Stimulated activated CD8-positive, alpha-beta memory T cell treated with anti-CD3 and anti-CD28 coated beads, Interleukin-15, amount 100 ng/mL, for 1 hour (primary cell): ENCODE results near the gene ITGAV.
A peak's percentile ranks its signal among the peaks of the same experiment; 100 is the strongest.
"Not testable (repeated sequence)": the region's sequence is repeated elsewhere in the genome, so short reads cannot be mapped to it uniquely, and the experiment has no call there.

ENCODE experiments used
- DNase-seq: peaks from one replicate; pipeline ENCODE4 v3.0.0-alpha.2; 2020; ENCODE audit warnings: low read depth

Gene ITGAV

DNA sequence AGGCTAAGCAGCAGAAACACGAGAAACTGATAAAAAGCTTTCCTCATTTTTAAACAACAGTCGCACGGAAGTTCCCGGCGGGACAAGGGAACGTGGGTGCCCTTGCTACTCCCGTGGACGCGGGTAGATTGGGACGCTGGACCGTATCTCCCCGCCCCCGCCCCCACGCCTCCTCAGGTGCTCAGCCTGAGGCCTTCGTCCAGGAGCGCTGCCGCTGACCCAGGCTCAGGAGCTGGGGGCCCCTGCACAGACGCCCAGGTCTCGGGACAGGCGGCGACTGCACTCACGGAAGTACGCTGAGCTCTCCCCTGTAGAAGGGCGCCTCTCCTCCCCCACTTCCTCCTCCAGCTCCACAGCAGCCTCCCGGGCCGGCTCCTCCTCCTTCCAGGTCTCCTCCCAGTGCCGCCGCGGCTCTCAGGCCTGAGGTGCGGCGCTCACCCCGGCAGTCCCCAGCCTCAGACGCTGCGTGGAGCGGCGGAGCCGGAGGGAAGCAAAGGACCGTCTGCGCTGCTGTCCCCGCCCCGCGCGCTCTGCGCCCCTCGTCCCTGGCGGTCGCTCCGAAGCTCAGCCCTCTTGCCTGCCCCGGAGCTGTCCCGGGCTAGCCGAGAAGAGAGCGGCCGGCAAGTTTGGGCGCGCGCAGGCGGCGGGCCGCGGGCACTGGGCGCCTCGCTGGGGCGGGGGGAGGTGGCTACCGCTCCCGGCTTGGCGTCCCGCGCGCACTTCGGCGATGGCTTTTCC lies at the start of gene ITGAV:
TSS of gene ITGAV (plus strand) at position 445 of the 738 bp plus-strand sequence. CDS start at position 728, 283 bp downstream.
- DNase-seq: peak; percentile 53

DNA sequence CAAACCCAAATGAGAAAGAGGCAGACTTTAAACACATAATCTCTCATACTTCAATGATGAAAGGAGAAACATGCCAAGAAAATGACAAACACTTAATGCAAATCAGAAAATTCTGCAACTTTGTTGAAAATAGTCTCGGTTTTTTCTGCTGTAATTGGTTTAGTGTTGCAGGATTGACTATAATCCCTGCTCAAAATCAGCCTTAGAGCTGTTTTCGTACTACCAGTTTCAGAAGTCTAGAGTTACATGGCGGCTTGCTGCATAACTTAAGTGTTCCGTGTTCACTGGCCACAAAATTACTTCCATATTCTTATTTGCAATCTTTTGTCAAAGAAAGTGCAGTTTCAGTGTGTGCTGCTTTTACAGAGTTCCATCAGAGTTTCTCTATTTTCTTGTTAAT lies 48.9 kb upstream of the ITGAV start:
- DNase-seq: no peak

DNA sequence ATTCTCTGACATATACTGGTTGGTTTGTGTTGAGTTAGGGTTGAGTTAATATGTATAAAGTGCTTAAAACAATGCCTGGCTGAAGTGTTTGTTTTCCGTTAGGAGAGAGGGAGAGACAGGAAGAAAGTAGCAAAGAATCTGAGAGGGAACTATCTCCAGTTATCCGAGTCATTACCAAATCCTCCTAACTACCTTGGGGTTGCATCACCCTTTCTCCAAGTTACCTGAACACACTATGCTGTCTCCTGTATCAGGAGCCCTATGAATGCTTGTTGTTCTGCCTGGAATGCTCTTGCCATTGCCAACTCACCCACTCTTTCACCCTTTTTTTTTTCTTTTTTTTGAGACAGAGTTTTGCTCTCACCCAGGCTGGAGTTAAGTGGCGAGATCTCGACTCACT lies 47.9 kb upstream of the ITGAV start:
- DNase-seq: no peak

DNA sequence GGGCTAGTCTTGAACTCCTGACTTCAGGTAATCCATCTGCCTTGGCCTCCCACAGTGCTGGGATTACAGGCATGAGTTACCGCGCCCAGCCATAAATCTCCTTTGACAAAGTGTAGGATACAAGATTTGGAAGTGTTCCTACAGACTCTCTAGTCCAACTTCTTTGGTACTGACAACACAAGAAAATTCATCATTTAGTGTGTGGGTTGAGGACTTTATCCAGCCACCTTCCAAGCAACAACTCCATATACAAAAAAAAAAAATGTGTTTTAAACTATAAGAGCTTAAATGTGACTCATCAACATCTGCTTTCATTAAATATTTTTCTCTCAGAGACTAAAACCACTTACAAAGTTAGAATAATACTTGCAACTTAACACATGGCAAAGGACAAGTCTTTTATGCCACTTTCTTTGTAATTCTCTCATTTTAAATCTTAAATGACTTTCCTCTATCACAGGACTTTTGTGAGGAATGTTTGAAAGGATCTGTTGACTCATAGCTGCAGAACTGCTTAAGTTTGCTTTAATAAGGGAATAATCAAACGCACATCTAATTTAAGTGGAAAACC lies 46.2 kb upstream of the ITGAV start:
- no peak for DNase-seq

DNA sequence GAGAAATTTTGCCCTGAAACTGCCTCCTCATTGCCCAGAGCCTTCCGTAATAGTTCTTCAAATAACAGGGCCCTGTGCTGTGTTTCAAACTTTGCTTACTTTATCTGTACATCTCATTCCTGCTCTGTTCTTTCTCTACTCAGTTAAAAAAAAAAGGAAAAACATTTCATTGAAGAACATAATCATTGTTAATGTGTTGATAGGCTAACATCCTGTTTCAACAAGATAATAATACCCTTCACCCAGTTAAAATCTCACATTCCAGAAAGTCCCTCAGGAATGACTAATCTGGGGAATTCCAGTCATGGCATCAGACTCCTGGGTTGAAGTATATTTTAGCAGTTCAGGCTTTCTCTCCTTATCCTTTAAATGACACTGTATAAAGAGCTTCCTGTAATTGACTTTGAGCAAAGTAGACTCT lies 45.6 kb upstream of the ITGAV start:
- no peak for DNase-seq

DNA sequence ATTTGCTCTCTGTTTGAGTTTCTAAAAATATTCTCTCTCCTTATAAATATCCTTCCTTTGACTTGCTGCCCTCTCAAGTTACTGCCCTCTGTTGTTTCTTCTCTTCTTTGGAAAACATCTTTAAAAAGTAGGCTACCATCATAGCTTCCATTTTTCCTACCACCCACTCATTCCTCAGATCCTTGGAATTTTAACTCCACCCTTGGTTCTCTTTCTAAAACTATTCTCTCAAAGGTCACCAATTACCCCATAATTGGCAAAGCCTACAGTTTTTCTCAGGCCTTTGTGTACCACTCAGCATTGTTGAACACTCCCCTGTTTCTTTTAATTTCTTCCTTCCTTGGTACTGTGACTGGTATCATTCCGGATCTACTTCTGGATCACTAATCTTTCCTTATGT lies 43.0 kb upstream of the ITGAV start:
- no peak for DNase-seq

DNA sequence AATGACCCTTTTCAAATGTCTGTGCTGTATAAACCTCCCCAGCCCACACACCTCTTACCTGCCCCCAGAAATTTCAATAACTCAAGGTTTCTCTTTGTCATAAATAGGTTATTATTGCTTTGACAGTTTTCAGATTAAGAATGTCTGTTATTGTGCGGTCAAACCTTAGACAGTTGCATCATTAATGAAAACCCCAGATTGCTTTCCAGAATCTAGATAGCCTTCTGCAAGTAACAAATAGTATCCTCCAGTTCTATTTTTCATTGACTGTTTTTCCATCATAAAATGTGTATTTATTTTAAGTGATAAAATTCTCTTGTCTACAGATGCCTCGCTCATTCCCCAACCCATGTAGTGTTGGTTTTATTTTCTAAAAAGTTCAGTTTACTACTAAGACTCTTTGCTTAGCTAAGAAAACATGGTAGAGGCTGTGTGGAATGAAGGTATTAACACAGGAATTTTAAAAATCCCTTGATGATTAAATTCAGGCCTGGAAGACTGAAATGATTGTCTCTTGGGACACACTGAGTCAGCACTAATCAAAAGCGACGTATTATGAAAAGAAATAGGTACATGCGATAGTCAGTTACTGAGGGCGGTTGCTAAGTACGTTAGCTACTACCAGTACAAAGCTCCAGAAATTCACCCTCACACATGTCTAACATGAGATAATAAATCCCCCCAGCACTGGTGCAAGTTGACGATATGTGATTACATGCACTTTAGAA lies 38.4 kb upstream of the ITGAV start:
- DNase-seq: no peak

DNA sequence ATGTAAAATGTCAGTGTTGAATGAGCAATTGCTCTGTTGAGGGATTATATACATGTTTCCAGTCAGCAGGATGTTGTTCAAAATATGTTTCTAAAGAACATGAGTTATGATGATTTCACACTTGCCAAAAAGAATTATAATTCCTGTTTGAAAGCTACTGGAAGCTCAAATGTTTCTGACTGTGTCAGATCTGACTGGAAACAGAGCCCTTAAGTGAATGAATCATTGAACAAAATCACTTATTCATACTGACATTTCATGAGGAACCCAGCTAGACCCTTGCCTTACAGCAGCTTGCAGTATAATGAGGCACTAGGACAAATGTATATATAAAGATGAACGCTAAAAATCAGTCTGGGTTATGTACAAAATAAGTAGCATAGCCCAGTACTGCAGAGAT lies 35.4 kb upstream of the ITGAV start:
- DNase-seq: no peak

DNA sequence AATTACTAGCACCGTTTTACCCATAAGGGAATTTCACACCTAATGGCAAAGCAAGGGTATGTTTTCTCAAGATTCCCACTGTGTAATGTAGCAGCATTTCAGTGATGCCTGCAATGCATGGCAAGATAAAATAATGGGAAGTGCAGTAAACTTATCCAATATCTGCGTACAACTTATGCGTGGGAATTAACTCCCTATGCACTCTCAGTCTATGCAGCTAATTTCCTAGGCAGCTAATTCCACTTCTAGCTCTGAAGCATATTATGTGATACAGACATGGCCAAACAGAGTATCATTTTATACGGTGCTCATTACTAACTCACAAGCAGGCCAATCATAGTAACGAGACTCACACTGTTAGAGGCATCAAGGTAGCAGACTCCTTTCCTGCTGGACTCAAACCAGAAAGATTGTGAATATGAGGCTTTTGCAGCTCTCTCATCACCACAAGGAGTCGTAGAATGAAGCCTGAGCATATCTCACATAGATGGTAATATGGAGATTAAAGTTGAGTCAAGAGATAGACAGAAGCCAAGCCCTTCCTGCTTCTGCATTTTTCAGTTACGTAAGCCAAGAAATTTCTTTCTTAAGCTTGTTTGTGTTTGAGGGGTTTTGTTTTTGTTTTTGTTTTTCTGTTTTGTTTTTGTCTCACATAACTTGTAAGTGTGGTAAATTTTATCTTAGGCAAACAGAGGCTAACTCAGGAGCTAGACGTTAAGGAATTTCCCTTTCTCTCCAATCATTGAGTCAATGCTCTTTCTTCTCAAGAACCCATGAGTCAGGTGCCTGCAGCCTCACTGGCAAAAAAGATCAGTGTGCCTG lies 34.8 kb upstream of the ITGAV start:
- no peak for DNase-seq

DNA sequence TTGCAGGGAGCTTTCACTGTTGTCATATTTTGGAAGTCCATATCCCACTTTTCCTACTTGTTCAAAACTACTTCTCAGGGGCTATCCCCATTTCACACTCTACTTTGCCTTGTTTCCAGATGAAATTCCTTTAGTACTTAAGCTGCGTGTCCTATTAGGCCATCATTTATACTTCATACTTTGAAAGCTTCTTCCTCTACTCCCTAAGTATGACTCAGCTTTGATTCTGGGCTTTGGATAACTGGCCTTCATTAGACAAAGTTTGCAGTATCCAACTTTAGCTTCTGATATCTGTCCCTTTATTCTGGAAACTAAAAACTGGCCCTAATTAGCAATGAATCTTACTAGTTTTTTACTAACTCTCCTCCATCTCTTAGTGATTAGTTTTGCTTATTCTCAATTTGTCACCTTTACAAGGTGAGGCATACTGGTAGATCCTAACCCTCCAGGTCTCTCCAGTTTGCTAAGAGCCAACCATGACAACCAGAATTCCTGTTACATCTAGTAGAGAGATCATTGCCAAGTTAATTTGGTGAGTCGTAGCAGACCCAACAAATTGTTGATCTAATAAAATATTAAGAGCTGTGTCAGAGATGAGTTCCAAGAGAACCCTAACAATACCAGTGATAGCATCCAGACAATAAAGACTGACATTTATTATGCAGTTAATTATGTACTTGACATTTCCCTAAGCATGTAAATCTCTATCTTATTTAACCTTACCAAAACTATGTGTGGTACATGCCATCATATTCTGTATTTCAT lies 31.2 kb upstream of the ITGAV start:
- DNase-seq: no peak

DNA sequence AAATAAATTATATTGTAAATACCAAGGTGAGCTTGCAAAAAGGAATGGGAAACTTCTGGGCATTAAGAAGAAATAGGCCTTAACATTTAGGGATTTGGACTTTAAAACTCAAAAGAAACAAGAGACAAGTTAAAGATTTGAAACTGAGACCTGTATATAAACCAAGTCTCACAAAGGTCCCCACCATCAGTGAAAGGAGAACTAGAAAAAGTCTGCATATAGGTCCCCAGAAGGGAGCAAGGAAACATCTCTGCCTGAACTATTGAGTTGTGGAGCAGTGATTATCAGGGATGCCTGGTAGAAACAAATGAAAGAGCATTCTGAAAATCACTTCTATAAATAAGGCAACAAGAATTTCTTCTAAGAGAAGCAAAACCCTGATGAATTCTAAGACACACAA lies 30.5 kb upstream of the ITGAV start:
- DNase-seq: no peak

DNA sequence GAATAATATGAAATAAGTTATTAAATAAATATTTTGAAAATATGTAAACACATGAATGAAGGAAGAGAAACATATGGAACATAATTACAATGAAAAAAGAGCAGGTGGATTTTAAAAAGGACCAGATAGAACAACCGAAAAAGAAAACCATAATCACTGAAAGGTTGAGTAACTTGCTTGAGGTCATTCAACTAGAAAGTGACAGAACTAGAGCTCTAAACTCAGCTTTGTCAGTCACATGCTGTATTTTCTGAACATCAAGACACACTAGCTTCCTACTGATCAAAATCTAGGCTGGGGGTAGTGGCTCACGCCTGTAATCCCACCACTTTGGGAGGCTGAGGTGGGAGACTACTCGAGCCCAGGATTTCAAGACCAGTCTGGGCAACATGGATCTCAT lies 30.0 kb upstream of the ITGAV start:
- DNase-seq: no peak

DNA sequence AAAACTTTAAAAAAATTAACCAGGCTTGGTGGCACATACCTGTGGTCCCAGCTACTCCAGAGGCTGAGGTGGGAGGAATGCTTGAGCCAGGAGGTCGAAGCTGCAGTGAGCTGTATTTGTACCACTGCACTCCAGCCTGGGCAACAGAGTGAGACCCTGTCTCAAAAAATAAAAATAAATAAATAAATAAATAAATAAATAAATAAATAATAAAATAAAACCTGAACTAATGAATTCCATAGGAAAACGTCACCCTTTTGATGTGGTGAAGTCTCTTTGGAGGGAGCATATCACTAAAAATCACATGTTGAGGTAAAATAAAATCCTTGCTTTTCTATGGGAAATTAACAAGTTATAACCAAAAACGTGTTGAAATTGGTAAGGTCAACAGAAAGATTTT lies 29.6 kb upstream of the ITGAV start:
- no peak for DNase-seq

DNA sequence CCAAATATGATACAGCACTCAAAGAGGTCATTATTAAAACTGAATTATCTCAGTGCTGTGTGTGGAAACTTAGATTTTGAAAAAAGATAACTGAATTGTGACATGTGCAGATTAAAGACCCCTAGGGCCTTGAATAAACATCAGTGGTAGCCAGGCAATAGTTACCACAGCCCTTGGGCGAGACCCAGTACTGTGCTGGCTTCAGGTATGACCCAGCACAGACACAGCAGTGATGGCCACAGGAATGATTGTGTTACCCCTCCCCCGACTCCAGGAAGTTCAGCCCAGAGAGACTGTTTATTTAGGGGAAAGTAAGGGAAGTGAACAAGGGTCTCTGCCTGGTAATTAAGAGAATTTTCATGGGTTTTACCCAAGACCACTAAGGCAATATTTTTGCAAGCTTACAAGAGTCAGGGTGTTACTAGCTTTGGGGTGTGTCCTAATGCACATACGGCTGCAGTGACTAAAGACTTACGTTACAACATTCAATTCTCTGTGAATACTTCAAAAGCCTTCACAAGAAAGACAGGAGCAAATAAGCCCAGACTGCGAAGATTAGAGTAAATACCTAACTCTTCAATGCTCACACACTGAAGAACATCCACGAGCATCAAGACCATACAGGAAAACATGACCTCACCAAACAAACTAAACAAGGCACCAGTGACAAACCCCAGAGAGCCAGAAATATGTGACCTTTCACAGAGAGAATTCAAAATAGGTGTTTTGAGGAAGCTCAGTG lies 28.2 kb upstream of the ITGAV start:
- DNase-seq: no peak

DNA sequence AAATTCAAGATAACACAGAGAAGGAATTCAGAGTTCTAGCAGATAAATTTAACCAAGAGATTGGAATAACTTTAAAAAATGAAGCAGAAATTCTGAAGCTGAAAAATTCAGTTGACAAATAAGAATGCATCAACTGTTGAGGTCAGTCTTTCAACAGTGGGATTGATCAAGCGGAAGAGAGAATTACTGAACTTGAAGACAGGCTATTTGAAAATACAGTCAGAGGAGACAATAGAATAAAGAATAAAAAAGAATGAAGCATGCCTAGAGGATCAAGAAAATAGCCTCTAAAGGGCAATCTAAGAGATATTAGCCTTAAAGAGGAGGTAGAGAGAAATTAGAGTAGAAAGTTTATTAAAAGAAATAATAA lies 27.7 kb upstream of the ITGAV start:
- no peak for DNase-seq

DNA sequence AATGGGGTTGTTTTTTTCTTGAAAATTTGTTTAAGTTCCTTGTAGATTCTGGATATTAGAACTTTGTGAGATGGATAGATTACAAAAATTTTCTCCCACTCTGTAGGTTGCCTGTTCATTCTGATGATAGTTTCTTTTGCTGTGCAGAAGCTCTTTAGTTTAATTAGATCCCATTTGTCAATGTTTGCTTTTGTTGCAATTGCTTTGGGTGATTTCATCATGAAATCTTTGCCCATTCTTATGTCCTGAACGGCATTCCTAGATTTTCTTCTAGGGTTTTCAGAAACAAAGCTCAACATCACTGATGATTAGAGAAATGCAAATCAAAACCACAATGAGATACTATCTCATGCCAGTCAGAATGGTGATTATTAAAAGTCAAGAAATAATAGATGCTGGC lies 21.3 kb upstream of the ITGAV start:
- not testable (repeated sequence) for DNase-seq

DNA sequence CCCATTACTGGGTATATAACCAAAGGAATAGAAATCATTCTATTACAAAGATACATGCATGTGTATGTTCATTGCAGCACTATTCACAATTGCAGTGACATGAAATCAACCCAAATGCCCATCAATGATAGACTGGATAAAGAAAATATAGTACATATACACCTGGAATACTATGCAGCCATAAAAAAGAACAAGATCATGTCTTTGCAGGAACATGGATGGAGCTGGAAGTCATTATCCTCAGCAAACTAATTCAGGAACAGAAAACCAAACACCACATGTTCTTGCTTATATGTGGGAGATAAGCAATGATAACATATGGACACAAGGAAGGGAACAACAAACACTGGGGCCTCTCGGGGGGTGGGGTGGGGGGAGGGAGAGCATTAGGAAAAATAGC lies 20.7 kb upstream of the ITGAV start:
- not testable (repeated sequence) for DNase-seq

DNA sequence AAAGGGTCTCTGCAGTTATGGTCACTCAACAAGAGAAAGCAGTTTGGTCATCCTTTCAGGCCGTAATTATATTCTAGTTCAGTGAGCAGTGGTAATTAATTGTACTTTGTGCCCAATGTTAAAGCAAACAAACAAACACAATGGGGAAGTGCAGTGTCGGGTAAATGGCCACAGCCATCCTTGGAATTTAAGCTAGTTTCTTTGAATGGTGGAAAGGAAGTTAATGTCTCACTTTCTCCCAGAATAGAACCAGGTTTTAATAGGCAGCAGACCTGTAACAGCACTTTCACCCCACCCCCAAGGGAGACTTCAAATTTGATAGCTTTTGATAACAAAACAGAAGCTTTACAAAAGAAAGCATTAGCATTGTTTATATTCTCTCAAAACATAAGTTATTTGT lies 20.0 kb upstream of the ITGAV start:
- no peak for DNase-seq

DNA sequence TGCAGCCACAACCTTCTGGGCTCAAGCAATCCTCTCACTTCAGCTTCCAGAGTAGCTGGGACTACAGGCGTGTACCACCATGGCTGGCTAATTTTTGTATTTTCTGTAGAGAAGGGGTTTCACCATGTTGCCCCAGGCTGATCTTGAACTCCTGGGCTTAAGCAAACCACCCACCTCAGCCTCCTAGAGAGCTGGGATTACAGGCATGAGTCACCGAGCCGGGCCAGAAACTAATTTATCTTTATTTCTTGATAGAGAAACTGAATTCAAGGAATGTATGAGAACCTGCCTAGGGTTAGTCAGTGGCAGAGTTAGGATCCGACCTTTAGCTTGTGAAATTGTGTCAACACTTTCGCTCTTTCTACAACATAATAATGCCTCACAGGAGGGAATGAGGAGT lies 19.3 kb upstream of the ITGAV start:
- no peak for DNase-seq

DNA sequence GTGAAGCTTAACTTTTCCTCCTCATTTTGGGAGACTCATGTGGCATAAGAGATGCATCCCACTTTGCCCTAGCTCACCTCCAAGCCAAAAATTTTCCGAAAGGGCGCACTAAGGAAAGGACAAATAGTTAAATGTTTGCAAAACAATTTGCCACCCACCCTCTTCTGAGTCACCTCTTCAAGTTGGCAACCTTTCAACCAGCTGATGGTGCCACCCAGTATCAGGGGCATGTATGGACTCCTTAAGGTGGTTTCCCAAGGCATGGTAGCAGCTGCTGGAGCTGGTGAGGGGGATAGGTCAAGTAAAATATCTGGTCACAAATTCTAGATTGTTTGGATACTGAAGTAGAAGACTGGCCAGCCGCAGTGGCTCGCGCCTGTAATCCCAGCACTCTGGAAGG lies 17.2 kb upstream of the ITGAV start:
- DNase-seq: no peak

DNA sequence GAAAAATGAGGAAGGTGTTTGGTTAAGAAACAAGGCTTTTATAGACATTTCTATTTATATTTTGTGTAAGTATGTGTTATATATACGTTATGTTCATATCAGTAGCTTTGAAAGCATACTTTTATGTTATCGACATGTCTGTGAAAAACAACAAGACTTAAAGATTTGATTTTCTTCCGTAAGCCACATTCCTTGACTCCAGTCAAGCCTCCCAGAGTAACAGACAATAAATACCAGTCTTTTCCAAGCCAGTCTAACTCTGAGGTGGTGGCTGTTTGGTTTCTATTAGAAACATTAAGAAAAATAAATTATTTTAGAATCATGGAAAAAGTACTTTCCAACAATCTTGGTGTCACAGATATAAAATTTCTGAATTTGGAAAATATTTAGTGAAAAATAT lies 16.3 kb upstream of the ITGAV start:
- no peak for DNase-seq
